Neural cell (in vitro differentiated cells): ENCODE measurements around the gene SLC6A6. TPM values are rescaled to one million over a fixed set of nuclear protein-coding genes. Genes with fewer than 3 reads are reported as not detected.

Experiments used
- H2AFZ ChIP-seq: fragments of 200-600, 300-800 bp; sonication (generic), shearing (Covaris generic); 2 replicates; pipeline ENCODE4 v1.6.0; 2014; ENCODE audit warnings: low read depth, mild to moderate bottlenecking, antibody characterized with exemption, low read length, moderate library complexity
- H3F3A ChIP-seq: fragments of 200-600 bp; shearing (Covaris generic); 2 replicates; pipeline ENCODE4 v1.6.1; 2016; ENCODE audit warnings: mild to moderate bottlenecking, moderate library complexity, mixed read lengths, antibody characterized with exemption, low read length; ENCODE audit not compliant: insufficient read depth, poor library complexity, severe bottlenecking
- H3K27ac ChIP-seq: fragments of 200-600, 300-800 bp; sonication (generic), shearing (Covaris generic); 2 replicates; pipeline ENCODE4 v1.5.1; 2014; ENCODE audit warnings: mild to moderate bottlenecking, low read length, moderate library complexity
- H3K27me3 ChIP-seq: fragments of 300-800, 200-600 bp; sonication (generic), shearing (Covaris generic); 2 replicates; pipeline ENCODE4 v1.6.0; 2014; ENCODE audit warnings: mild to moderate bottlenecking, low read depth, low read length, moderate library complexity; ENCODE audit not compliant: insufficient read depth
- H3K36me3 ChIP-seq: fragments of 300-800, 200-600 bp; sonication (generic), shearing (Covaris generic); 2 replicates; pipeline ENCODE4 v1.5.1; 2014; ENCODE audit warnings: mild to moderate bottlenecking, antibody characterized with exemption, low read length, moderate library complexity; ENCODE audit not compliant: insufficient read depth
- H3K4me2 ChIP-seq: fragments of 300-800, 200-600 bp; sonication (generic), shearing (Covaris generic); 2 replicates; pipeline ENCODE4 v1.6.0; 2014; ENCODE audit warnings: mild to moderate bottlenecking, low read length
- H3K4me3 ChIP-seq: fragments of 300-800, 200-600 bp; sonication (generic), shearing (Covaris generic); 2 replicates; pipeline ENCODE4 v1.5.1; 2014; ENCODE audit warnings: mild to moderate bottlenecking, low read length, moderate library complexity
- H3K79me2 ChIP-seq: fragments of 200-600 bp; shearing (Covaris generic); replicated peaks from 2 replicates; pipeline ENCODE4 v1.6.0; 2014; ENCODE audit warnings: mild to moderate bottlenecking, low read length, moderate library complexity; ENCODE audit not compliant: insufficient read depth
- H3K9ac ChIP-seq: fragments of 300-800, 200-600 bp; sonication (generic), shearing (Covaris generic); 2 replicates; pipeline ENCODE4 v1.6.1; 2016; ENCODE audit warnings: mild to moderate bottlenecking, low read length, mixed read lengths
- H3K9me2 ChIP-seq: fragments of 200-600 bp; shearing (Covaris generic); 2 replicates; pipeline ENCODE4 v1.6.1; 2016; ENCODE audit warnings: mild to moderate bottlenecking, low read length, mixed read lengths; ENCODE audit not compliant: insufficient read depth
- H3K9me3 ChIP-seq: fragments of 200-600, 300-800 bp; sonication (generic), shearing (Covaris generic); 2 replicates; pipeline ENCODE4 v1.6.1; 2016; ENCODE audit warnings: mild to moderate bottlenecking, mixed run types, low read length, moderate library complexity, mixed read lengths
- H4K20me1 ChIP-seq: fragments of 200-600 bp; shearing (Covaris generic); 2 replicates; pipeline ENCODE4 v1.6.1; 2016; ENCODE audit warnings: mild to moderate bottlenecking, mixed run types; ENCODE audit not compliant: insufficient read depth
- CTCF ChIP-seq: fragments of 450-650 bp; IDR thresholded peaks from 2 replicates; pipeline ENCODE4 v1.5.1; 2014; ENCODE audit warnings: antibody characterized with exemption, mild to moderate bottlenecking, moderate library complexity; ENCODE audit not compliant: poor library complexity, severe bottlenecking
- EP300 ChIP-seq: fragments of 450-650 bp; conservative IDR thresholded peaks from 2 replicates; pipeline ENCODE4 v1.6.1; 2014; ENCODE audit warnings: antibody characterized with exemption, mild to moderate bottlenecking, moderate library complexity; ENCODE audit not compliant: poor library complexity, severe bottlenecking
- EZH2 ChIP-seq: fragments of 200-600, 300-800 bp; shearing (Covaris generic), sonication (generic); IDR thresholded peaks from 2 replicates; pipeline ENCODE4 v1.6.1; 2014; ENCODE audit warnings: antibody characterized with exemption, low read length, borderline replicate concordance, mild to moderate bottlenecking; ENCODE audit not compliant: insufficient read depth, poor library complexity, severe bottlenecking
- MXI1 ChIP-seq: fragments of 450-650 bp; conservative IDR thresholded peaks from 2 replicates; pipeline ENCODE4 v1.6.1; 2014; ENCODE audit warnings: antibody characterized with exemption, mild to moderate bottlenecking; ENCODE audit not compliant: poor library complexity, severe bottlenecking
- POLR2AphosphoS5 ChIP-seq: IDR thresholded peaks from 2 replicates; pipeline ENCODE4 v1.6.1; 2012
- RAD21 ChIP-seq: fragments of 450-650 bp; conservative IDR thresholded peaks from 2 replicates; pipeline ENCODE4 v1.6.1; 2014; ENCODE audit warnings: antibody characterized with exemption, mild to moderate bottlenecking, moderate library complexity
- REST ChIP-seq: IDR thresholded peaks from 2 replicates; pipeline ENCODE4 v1.6.1; 2012; ENCODE audit warnings: borderline replicate concordance
- SMC3 ChIP-seq: fragments of 450-650 bp; conservative IDR thresholded peaks from 2 replicates; pipeline ENCODE4 v1.6.1; 2014; ENCODE audit warnings: antibody characterized with exemption, mild to moderate bottlenecking, moderate library complexity; ENCODE audit not compliant: poor library complexity
- TAF1 ChIP-seq: IDR thresholded peaks from 2 replicates; pipeline ENCODE4 v1.6.1; 2012; ENCODE audit warnings: low read depth
- polyA plus RNA-seq: library from polyadenylated mRNA; depleted of rRNA; stranded (reverse); fragments of >200 nt; gene quantifications from 2 replicates; pipeline ENCODE4 v1.2.3, GENCODE V29; 2014

Gene SLC6A6
- polyA plus RNA-seq, 1 donor from 2014 or later = 15.9 TPM

GRCh38 chr3:14461006-14461747, 58.8 kb downstream of the SLC6A6 start:
- Histone ChIP-seq H3K4me2 (no peak overlapping the region), H3F3A (no peaks in the 10 kb centered on the region), H3K9me2 (no peaks in the 10 kb centered on the region), H3K79me2 (no peaks in the 10 kb centered on the region), H4K20me1 (no peaks in the 10 kb centered on the region), H3K36me3 (no peaks in the 10 kb centered on the region), H3K4me3 (no peak overlapping the region), H3K27ac (no peak overlapping the region), H2AFZ (no peak overlapping the region), H3K27me3 (no peaks in the 10 kb centered on the region), H3K9me3 (no peaks in the 10 kb centered on the region), H3K9ac (no peak overlapping the region)
- TF ChIP-seq POLR2AphosphoS5 (no peak), MXI1 (no peak), EP300 (no peak), CTCF (no peak), EZH2 (no peak), RAD21 (no peak), TAF1 (no peak), REST (no peak), SMC3 (no peak)

GRCh38 chr3:14461748-14462324, 59.4 kb downstream of the SLC6A6 start:
- H4K20me1 ChIP-seq = no peaks in the 10 kb centered on the region
- no peak overlapping the region for H3K4me2 ChIP-seq
- no peak overlapping the region for H2AFZ ChIP-seq
- no peaks in the 10 kb centered on the region for H3K79me2 ChIP-seq
- H3K27ac ChIP-seq = no peak overlapping the region
- H3K27me3 ChIP-seq = no peaks in the 10 kb centered on the region
- no peaks in the 10 kb centered on the region for H3K9me2 ChIP-seq
- H3K4me3 ChIP-seq = no peak overlapping the region
- no peaks in the 10 kb centered on the region for H3F3A ChIP-seq
- no peaks in the 10 kb centered on the region for H3K36me3 ChIP-seq
- TF ChIP-seq REST (no peak), EZH2 (no peak), SMC3 (peak; percentile 46), CTCF (peak; percentile 41), MXI1 (no peak), POLR2AphosphoS5 (no peak), EP300 (no peak), RAD21 (peak; percentile 30)
- H3K9me3 ChIP-seq = no peaks in the 10 kb centered on the region
- H3K9ac ChIP-seq = no peak overlapping the region
